ENCODE data around the gene HMGXB3. TPM values are rescaled to one million over a fixed set of nuclear protein-coding genes. Genes with fewer than 3 reads are reported as not detected.

Gene HMGXB3
- total and polyA plus RNA-seq, 2 of the 13 experiments (the other 11 are each of a cell fraction or from before 2014, with no cell fraction given) = 18.8 to 23.8 TPM

GRCh38 chr5:149960272-149961185, 40.0 kb upstream of the HMGXB3 start, which contains the start of gene SLC26A2 (continued):
- TF ChIP-seq ZXDC (CRISPR knock-in tag; IDR thresholded peaks at IDR 0.05) (peak; percentile 50; the same call in 1 of the 2 replicates), XBP1 (CRISPR knock-in tag; IDR thresholded peaks at IDR 0.05) (no peak), KMT2B (CRISPR knock-in tag; IDR thresholded peaks at IDR 0.05) (peak; percentile 74), ZNF430 (CRISPR knock-in tag; IDR thresholded peaks at IDR 0.05) (peak; percentile 52; the same call in 1 of the 2 replicates), NCOA2 (CRISPR knock-in tag; IDR thresholded peaks at IDR 0.05) (no peak), SPEN (CRISPR knock-in tag; IDR thresholded peaks at IDR 0.05; ENCODE audit: low read depth) (peak; percentile 25; the same call in 1 of the 2 replicates), HES4 (CRISPR knock-in tag; IDR thresholded peaks at IDR 0.05; ENCODE audit: borderline replicate concordance) (no peak), YY1 (IDR thresholded peaks at IDR 0.05; ENCODE audit: insufficient read depth, insufficient replicate concordance, low read depth, low read length) (peak; percentile 19), MAX (IDR thresholded peaks at IDR 0.05) (peak; percentile 86), ZKSCAN8 (CRISPR knock-in tag; IDR thresholded peaks at IDR 0.05; ENCODE audit: borderline replicate concordance) (peak; percentile 22; the same call in 1 of the 2 replicates), ZNF781 (CRISPR knock-in tag; IDR thresholded peaks at IDR 0.05; ENCODE audit: borderline replicate concordance, not compliant biosample characterization) (peak; percentile 83), ZNF891 (CRISPR knock-in tag; IDR thresholded peaks at IDR 0.05) (peak; percentile 75), ZSCAN31 (CRISPR knock-in tag; IDR thresholded peaks at IDR 0.05; ENCODE audit: low read depth) (no peak), THAP7 (CRISPR knock-in tag; IDR thresholded peaks at IDR 0.05) (peak; percentile 63; the same call in 1 of the 2 replicates), ZNF547 (CRISPR knock-in tag; IDR thresholded peaks at IDR 0.05) (peak; percentile 73), ZBTB25 (CRISPR knock-in tag; IDR thresholded peaks at IDR 0.05) (peak; percentile 87), CBFB (CRISPR knock-in tag; IDR thresholded peaks at IDR 0.05) (peak; percentile 9; the same call in 1 of the 2 replicates), ASH2L (IDR thresholded peaks at IDR 0.05; ENCODE audit: insufficient read length, low read depth, low read length) (peak; percentile 59), RARA (CRISPR knock-in tag; IDR thresholded peaks at IDR 0.05) (no peak), SP1 (IDR thresholded peaks at IDR 0.05) (no peak), SP1 (CRISPR knock-in tag; IDR thresholded peaks at IDR 0.05) (peak; percentile 30; the same call in 1 of the 2 replicates), MEF2D (CRISPR knock-in tag; IDR thresholded peaks at IDR 0.05) (peak; percentile 53; the same call in 1 of the 2 replicates)
- TF ChIP-seq, protein P1, sequence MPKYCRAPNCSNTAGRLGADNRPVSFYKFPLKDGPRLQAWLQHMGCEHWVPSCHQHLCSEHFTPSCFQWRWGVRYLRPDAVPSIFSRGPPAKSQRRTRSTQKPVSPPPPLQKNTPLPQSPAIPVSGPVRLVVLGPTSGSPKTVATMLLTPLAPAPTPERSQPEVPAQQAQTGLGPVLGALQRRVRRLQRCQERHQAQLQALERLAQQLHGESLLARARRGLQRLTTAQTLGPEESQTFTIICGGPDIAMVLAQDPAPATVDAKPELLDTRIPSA (CRISPR knock-in tag; IDR thresholded peaks at IDR 0.05; ENCODE audit: borderline replicate concordance) = no peak; the same call in 1 of the 2 replicates
- TF ChIP-seq, protein P2, sequence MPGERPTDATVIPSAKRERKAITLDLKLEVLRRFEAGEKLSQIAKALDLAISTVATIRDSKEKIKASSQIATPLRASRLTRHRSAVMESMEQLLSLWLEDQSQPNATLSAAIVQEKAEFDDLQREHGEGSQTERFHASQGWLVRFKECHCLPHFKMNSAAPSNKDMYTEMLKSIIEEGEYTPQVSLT (CRISPR knock-in tag; IDR thresholded peaks at IDR 0.05; ENCODE audit: borderline replicate concordance, low read depth) = no peak
